Ishikawa (cell line): ENCODE data around the gene NDUFB8.

Experiments
- CEBPB ChIP-seq: IDR thresholded peaks from 2 replicates; pipeline ENCODE4 v1.6.1; 2012
- CREB1 ChIP-seq: IDR thresholded peaks from 2 replicates; pipeline ENCODE4 v1.6.1; 2012; ENCODE audit warnings: low read depth
- EGR1 ChIP-seq: IDR thresholded peaks from 2 replicates; pipeline ENCODE4 v1.6.1; 2012
- EP300 ChIP-seq: IDR thresholded peaks from 2 replicates; pipeline ENCODE4 v1.6.1; 2012; ENCODE audit warnings: borderline replicate concordance
- FOXM1 ChIP-seq: IDR thresholded peaks from 2 replicates; pipeline ENCODE4 v1.6.1; 2012; ENCODE audit warnings: low read depth, borderline replicate concordance
- NFIC ChIP-seq: IDR thresholded peaks from 2 replicates; pipeline ENCODE4 v1.6.1; 2012
- RAD21 ChIP-seq: IDR thresholded peaks from 2 replicates; pipeline ENCODE4 v1.6.1; 2012; ENCODE audit warnings: low read depth
- TAF1 ChIP-seq: IDR thresholded peaks from 2 replicates; pipeline ENCODE4 v1.6.1; 2012; ENCODE audit warnings: low read depth, mild to moderate bottlenecking
- TCF12 ChIP-seq: IDR thresholded peaks from 2 replicates; pipeline ENCODE4 v1.6.1; 2012; ENCODE audit warnings: low read depth
- TEAD4 ChIP-seq: IDR thresholded peaks from 2 replicates; pipeline ENCODE4 v1.6.1; 2012
- YY1 ChIP-seq: IDR thresholded peaks from 2 replicates; pipeline ENCODE4 v1.6.1; 2012; ENCODE audit warnings: low read depth
- ZBTB7A ChIP-seq: IDR thresholded peaks from 2 replicates; pipeline ENCODE4 v1.6.1; 2012; ENCODE audit warnings: low read depth
- TF ChIP-seq, protein P1 (sequence below): IDR thresholded peaks from 2 replicates; pipeline ENCODE4 v1.6.1; 2012
- TF ChIP-seq, protein P2 (sequence below): IDR thresholded peaks from 2 replicates; pipeline ENCODE4 v1.6.1; 2012
- TF ChIP-seq, protein P3 (sequence below): IDR thresholded peaks from 2 replicates; pipeline ENCODE4 v1.6.1; 2012; ENCODE audit warnings: low read depth, mild to moderate bottlenecking

NDUFB8 gene

DNA sequence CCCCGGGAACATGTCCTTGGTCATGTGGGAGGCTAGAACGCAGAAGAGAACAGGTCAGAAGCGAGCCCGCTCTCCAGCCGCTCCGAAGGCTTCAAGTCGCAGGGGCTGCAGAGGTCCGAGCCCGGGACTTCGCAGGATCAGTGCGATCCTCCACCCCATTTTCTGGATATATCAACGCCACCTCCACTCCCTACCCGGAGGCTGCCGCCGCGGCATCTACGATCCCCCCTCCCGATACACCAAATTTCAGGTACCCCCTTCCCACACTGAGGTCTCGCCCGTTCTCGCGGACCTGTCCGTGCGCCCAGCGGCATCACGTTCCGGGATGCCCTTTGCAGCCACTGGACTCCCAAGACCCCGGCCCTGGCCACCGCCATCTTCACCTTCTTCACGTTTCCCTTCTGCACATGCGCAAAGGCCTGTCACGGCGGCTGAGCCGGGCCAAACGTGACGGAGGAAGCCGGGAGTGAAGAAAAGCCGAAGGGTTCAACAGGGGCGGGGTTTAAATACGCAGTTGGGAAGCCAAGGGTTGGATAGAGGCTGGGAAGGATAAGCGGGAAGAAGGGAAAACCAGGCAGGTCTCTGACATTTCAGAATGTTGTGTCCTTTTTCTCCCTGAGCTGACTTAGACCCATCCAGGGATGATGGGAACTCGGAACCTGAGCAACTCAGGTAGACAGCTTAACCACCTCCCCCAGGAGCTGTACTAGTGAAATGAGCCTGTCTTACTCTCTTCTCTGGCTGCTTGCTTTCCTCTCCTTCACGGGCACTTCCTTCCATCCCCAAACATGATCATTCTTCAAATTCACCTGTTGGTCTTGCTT, at the start of gene NDUFB8:
Gene NDUFB8 (minus strand): TSS at position 397 of the 824 bp plus-strand sequence. CDS start 20 bp downstream, at position 377.
- peak; percentile 7; the same call in 1 of the 2 replicates for TF ChIP-seq EGR1
- TF ChIP-seq TCF12 = peak; percentile 59; the same call in 1 of the 2 replicates
- TF ChIP-seq, protein P1, sequence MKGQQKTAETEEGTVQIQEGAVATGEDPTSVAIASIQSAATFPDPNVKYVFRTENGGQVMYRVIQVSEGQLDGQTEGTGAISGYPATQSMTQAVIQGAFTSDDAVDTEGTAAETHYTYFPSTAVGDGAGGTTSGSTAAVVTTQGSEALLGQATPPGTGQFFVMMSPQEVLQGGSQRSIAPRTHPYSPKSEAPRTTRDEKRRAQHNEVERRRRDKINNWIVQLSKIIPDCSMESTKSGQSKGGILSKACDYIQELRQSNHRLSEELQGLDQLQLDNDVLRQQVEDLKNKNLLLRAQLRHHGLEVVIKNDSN = peak; percentile 41; the same call in 1 of the 2 replicates
- TF ChIP-seq CEBPB = no peak
- TF ChIP-seq YY1 = peak; percentile 94
- no peak for TF ChIP-seq RAD21
- peak; percentile 83 for TF ChIP-seq ZBTB7A
- TF ChIP-seq FOXM1 = no peak
- TF ChIP-seq, protein P2, sequence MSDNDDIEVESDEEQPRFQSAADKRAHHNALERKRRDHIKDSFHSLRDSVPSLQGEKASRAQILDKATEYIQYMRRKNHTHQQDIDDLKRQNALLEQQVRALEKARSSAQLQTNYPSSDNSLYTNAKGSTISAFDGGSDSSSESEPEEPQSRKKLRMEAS = peak; percentile 82
- TF ChIP-seq CREB1 = peak; percentile 51
- TF ChIP-seq EP300 = 0 out of 2 replicates have a peak, but pooled peaks have one; percentile 9
- peak; percentile 98 for TF ChIP-seq TAF1

DNA sequence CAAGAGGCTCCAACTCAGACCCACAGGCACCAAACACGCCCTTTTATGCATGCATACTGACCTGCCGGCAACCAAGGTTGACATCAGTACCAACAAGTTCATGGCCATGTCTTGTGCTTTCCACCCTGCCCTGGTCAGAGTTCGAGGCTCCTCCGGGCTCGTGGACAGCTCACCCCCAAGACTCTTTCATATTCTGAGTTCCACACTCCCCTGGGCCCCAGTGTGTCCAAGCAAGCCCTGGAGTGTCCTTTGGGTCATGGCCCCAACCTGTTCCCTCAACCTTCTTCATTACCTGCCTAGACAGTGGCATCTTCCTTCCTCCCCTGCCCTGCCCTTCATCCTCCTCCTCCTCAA, 46.6 kb upstream of the NDUFB8 start:
- no peak for TF ChIP-seq ZBTB7A
- no peak for TF ChIP-seq EGR1
- no peak for TF ChIP-seq RAD21
- no peak for TF ChIP-seq EP300
- no peak for TF ChIP-seq TAF1
- TF ChIP-seq FOXM1 = no peak
- no peak for TF ChIP-seq YY1
- TF ChIP-seq, protein P2 = no peak
- TF ChIP-seq, protein P1 = no peak
- no peak for TF ChIP-seq TEAD4
- no peak for TF ChIP-seq CEBPB
- TF ChIP-seq CREB1 = no peak
- TF ChIP-seq, protein P3, sequence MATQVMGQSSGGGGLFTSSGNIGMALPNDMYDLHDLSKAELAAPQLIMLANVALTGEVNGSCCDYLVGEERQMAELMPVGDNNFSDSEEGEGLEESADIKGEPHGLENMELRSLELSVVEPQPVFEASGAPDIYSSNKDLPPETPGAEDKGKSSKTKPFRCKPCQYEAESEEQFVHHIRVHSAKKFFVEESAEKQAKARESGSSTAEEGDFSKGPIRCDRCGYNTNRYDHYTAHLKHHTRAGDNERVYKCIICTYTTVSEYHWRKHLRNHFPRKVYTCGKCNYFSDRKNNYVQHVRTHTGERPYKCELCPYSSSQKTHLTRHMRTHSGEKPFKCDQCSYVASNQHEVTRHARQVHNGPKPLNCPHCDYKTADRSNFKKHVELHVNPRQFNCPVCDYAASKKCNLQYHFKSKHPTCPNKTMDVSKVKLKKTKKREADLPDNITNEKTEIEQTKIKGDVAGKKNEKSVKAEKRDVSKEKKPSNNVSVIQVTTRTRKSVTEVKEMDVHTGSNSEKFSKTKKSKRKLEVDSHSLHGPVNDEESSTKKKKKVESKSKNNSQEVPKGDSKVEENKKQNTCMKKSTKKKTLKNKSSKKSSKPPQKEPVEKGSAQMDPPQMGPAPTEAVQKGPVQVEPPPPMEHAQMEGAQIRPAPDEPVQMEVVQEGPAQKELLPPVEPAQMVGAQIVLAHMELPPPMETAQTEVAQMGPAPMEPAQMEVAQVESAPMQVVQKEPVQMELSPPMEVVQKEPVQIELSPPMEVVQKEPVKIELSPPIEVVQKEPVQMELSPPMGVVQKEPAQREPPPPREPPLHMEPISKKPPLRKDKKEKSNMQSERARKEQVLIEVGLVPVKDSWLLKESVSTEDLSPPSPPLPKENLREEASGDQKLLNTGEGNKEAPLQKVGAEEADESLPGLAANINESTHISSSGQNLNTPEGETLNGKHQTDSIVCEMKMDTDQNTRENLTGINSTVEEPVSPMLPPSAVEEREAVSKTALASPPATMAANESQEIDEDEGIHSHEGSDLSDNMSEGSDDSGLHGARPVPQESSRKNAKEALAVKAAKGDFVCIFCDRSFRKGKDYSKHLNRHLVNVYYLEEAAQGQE = no peak
- no peak for TF ChIP-seq TCF12
- no peak for TF ChIP-seq NFIC

DNA sequence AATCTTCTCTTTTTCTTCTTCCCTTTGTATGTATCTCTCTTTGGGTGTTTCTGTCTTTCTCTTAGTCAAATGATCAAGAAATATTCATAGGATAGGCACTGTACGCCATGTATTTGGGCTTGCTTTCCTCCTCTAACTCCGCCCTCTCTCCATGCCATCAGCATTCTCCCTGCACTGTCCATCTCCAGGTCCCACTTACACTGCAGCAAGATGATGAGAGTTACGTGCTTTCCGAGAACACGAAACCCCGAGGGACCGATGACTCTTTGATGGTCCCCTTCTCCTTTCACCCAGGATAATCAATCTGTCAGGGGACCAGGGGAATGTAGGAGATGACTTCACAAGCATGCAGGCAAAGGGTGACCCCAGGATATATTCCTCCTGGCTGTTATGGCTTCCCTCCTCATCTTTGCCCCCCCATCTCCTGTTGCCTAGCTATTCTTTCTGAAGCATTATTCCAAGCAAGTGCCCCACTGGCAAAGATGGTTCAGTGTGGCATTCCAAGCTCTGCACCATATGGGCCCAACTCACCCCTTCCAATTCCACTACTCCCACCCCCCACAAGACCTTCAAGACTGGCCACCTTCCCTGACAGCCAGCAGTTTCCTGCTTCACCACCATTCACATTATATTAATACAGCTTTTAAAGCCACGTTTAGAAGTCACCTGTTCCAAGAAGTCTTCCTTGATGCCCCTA, 46.1 kb upstream of the NDUFB8 start:
- no peak for TF ChIP-seq TAF1

DNA sequence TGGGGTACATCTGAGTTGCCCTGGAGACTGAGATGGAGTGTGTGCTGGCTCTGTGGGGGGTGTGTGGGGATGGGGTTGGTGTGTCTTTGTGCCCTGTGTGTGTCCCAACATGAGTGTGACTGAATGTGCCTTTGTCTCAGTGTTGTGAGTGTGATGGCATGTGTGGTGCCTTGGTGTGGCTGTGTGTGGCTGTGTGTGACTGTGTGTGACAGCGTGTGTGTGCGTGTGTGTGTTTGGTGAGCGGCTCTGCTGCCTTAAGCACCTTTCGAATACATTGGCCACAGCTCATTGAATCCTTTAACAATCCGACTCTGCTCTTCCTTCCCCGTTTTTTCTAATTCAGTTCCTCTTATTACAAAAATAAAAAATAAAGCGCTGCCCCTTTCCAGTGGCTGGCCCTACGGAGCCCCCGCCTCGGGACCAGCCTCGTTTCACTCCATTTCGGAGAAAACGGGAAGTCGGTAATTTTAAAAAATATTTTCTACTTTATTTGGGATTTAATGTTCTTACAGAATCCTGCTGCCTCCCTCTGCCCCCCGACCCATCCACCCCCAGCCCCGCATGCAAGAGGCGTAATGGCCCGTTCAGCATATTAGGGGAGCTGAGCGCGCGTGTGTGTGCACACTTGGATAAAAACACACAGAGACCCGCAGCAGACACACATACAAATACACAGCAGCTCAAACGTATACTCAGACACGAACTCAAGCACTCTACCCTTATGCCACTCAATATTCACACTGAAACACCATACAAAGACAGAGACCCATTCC, 41.6 kb upstream of the NDUFB8 start:
- TF ChIP-seq, protein P1 = no peak
- no peak for TF ChIP-seq TAF1
- no peak for TF ChIP-seq EP300

DNA sequence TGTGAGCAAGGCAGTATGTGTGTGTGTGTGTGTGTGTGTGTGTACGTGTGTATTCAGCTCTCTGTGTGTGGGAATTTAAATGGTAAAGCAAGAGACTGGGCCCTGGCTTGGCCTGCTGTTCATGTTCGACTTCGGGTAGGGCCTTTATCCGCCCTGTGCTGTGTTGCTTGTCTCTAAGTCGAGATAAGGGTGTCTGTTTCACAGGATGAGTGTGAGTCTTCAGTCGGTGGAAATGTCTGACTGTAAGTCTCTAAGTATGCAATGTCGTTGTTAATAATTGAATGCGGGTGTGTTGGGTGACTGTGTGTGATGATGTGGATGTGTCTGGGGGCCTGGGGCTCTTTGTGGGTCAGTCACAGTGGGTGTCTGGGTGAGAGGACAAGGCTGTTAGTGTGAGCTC, 40.8 kb upstream of the NDUFB8 start:
- no peak for TF ChIP-seq TCF12
- TF ChIP-seq TAF1 = no peak
- TF ChIP-seq CREB1 = no peak
- TF ChIP-seq EGR1 = no peak
- TF ChIP-seq FOXM1 = no peak
- TF ChIP-seq CEBPB = no peak
- TF ChIP-seq, protein P2 = no peak
- TF ChIP-seq NFIC = no peak
- TF ChIP-seq EP300 = no peak
- TF ChIP-seq, protein P1 = no peak
- TF ChIP-seq, protein P3 = no peak
- no peak for TF ChIP-seq TEAD4
- TF ChIP-seq YY1 = no peak
- TF ChIP-seq RAD21 = no peak
